GM13977 (cell line): ENCODE results near the gene DDX27.

Experiments
- DNase-seq: peaks from one replicate; pipeline ENCODE4 v3.0.0; 2012; ENCODE audit warnings: low spot score
- in situ Hi-C: fragments of 300-500 bp; cut with MboI; formaldehyde crosslinking; loops from one replicate; pipeline ENCODE4 v1.12.0; 2022; ENCODE audit warnings: low sequenced_read_pairs, low pct_unique_long_range_greater_than_20kb, mixed read lengths, inconsistent platforms; ENCODE audit not compliant: unreplicated experiment
- TF ChIP-seq, protein P1 (sequence below): IDR thresholded peaks from 2 replicates; pipeline ENCODE4 v1.5.1; 2012; ENCODE audit warnings: mild to moderate bottlenecking, control low read depth; ENCODE audit not compliant: insufficient read depth; ENCODE audit errors: extremely low read depth, missing control alignments

Gene DDX27

DNA sequence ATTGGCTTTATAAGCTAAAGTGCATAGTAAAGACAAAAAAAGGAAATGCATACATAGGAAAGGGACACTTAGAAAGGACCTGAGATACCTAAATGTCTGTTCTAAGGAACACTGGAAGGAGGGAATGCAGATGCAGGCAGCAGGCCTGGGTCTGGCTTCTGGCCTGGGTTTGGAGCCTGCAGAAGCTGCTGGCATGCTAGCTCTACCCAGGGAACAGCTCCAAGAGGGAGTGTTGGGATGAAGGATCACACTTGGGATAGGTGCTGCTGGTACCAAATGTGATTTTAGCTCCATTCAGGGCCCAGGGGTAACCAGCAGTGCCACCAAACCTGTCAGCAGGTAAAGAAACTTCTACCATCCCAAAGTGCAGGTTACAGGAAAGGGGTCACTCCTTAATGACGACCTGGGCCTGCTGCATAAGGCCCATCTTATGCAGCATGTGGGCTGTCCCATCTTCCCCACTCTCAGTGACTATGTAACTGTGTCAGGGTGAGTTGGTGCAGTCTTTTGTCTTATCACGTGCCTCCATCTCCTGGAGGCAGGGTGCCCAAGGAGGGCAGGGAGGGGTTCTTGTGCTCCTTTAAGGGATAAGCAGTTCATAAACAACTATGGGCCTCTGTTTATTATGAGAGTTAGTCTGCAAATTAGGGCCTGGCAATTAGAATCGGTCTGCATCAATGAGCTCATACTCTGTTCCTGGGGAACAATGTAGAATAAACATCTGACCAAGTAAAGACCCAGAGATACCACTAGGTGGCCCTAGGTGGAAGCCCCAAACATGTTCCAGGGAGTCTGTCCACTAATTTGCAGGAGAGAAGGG is 26.9 kb downstream of the DDX27 start:
- TF ChIP-seq, protein P1, sequence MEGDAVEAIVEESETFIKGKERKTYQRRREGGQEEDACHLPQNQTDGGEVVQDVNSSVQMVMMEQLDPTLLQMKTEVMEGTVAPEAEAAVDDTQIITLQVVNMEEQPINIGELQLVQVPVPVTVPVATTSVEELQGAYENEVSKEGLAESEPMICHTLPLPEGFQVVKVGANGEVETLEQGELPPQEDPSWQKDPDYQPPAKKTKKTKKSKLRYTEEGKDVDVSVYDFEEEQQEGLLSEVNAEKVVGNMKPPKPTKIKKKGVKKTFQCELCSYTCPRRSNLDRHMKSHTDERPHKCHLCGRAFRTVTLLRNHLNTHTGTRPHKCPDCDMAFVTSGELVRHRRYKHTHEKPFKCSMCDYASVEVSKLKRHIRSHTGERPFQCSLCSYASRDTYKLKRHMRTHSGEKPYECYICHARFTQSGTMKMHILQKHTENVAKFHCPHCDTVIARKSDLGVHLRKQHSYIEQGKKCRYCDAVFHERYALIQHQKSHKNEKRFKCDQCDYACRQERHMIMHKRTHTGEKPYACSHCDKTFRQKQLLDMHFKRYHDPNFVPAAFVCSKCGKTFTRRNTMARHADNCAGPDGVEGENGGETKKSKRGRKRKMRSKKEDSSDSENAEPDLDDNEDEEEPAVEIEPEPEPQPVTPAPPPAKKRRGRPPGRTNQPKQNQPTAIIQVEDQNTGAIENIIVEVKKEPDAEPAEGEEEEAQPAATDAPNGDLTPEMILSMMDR = peak; percentile 57
- peak; percentile 52 for DNase-seq
- in situ Hi-C loops = no loop called here

DNA sequence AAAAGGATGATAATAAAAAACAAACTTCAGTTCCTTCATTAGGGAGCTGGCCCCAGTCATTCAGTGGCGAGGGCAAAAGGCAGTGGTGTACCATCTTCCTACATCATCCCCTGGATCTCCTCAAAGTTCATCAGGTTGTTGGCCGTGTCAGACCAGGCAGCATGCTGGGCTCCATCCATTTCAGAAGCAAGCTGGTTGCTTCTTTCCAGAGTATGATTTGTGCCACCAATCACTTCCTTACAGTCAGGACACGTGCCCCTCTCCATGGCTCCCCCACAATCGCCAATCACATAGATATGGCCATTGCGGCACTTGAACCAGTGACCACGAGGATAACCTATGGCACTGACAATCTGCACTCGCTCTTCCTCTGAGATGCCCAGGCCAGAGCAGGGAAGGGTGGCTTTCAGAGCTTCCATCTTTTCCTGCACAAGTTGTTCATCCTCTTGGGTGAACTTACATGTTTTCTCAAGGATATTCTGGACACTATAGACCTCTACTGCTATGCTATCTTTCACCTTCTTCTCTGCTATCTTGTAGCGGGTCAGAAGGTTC is 28.0 kb downstream of the DDX27 start:
- DNase-seq = no peak
- TF ChIP-seq, protein P1 = no peak
- in situ Hi-C loops = no loop called here

DNA sequence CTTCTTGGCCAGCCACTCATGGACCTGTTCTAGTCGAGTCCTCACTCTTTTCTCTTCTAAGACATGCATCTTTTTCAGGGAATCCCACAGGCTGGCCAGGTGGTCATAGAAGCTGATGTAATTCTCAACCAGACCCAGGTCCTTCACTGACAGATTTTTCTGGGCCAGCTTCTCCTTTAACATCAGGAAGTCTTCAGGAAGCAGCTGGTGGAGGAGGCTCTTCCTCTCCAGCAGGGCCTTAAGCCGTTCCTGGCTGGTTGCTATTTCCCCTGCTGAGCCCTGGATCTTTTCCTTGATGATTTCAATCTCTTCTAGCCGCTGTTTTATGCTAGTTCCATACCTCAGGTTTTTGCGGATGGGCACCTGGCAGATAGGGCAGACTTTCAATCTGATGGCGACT is 28.6 kb downstream of the DDX27 start:
- DNase-seq = no peak
- in situ Hi-C loops = no loop called here
- TF ChIP-seq, protein P1 = no peak

DNA sequence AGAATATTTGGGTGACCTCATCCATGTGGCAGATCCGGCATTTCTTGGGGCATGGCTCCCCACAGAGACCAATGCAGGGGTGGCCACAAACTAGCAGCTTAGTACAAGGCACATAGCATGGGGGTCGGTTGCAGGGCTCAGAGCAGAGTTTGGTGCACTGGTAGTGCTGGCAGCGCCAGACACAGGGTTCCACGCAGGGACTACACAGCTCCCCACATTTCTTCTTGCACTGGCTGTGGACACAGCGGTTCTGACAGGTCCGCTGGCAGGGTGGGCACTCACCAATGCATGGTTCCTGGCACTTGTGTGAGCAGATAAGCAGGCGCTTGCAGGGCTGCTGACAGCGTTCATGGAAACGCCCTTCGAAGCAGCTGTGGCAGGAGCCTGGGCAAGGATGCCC is 29.1 kb downstream of the DDX27 start:
- TF ChIP-seq, protein P1 = no peak
- in situ Hi-C loops = no loop called here

DNA sequence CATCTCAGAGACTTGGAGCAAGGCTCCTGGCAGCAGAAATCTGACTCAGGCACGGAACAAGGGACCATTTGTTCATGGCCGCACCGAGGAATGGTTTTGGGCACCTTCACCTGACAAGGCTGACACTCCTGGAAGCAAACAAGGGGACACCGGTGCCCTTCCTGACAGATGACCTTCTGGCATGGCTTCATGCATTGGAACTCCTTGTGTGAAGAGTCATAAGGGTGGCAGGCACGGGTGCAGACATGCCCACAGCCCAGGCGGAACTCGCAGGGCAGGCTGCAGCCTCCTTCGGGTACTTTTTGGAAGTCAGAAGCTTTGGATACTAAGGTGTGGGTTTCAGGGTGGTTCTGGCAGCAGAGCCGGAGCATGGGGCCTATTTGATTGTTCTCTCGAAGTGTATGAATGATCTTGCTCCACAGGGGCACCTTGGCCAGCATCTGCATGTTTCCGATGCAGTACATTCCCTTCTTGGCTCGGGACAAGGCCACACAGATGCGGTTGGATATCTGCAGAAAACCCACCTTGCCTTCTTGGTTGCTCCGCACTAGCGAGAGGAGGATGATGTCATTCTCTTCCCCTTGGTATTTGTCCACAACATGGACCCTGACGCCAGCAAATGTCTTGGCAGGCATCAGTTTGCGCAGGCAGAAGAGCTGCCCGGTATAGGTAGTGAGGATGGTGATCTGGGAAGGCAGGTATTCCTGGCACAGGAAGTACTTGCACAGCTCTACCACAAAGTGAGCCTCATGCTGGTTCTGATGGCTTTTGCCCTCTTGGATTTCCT is 29.9 kb downstream of the DDX27 start:
- in situ Hi-C loops = no loop called here
- TF ChIP-seq, protein P1 = no peak
- no peak for DNase-seq

More for the DNA sequence above, 29.1 kb downstream of the DDX27 start:
- no peak for DNase-seq

DNA sequence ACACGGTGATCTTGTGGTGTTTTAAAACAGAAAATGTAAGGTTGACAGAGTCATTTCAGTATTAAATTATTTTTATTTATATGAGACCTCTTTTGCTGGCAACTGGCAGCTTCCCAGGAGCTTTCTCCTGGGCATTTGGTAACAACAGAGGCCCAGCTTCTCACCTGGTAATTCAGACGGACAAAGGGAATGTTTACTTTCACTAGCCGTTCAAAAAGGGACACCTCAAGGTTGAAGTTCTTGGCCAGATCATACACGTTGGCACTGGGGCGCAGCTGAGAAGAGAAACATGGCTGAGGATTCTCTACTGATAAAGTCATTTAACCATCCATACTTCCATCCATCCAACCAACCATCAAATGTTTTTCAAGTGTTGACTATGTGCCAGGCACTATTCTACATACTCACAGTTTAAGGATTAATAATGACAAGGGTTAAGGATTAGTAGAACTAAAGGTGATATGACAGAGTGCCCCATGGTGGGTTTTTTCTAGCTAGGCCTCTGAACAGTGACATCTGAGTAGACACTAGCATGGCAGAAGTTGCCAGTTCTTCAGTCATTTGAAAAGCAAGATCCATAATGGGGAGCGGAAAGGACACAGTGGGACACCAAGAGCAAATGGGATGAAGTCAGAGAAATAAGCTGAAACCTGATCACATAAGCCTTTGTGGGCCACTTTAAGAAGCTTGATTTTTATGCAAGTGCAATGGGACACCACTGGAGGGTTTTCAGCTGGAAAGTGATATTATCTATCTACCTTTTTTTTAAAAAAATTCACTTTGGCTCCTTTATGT is 33.5 kb downstream of the DDX27 start:
- no peak for DNase-seq
- TF ChIP-seq, protein P1 = no peak
- in situ Hi-C loops = no loop called here
